Ovary (tissue), 3 donors: ENCODE data around the gene RRP15.

Experiments used
- EP300 ChIP-seq: sonication (generic); formaldehyde crosslinking; IDR thresholded peaks from one replicate; pipeline ENCODE4 v1.6.1; 2017; ENCODE audit warnings: antibody characterized with exemption
- POLR2A ChIP-seq: fragments of 450-650 bp; IDR thresholded peaks from one replicate; pipeline ENCODE4 v1.6.1; 2017; ENCODE audit warnings: antibody characterized with exemption, mild to moderate bottlenecking, moderate library complexity
- TF ChIP-seq, protein P1 (sequence below), 3 donors: fragments of 450-650 bp in 2 of 3; fragments of 200-600 bp in 1 of 3; IDR thresholded peaks; one replicate each; pipeline versions ENCODE4 v1.5.1 to v1.8.0; 2016 to 2022; ENCODE audit warnings: antibody characterized with exemption in 3 of 3, mild to moderate bottlenecking in 1 of 3
- donor health status: DM: no; HTN: no; CAD: no.

DNA sequence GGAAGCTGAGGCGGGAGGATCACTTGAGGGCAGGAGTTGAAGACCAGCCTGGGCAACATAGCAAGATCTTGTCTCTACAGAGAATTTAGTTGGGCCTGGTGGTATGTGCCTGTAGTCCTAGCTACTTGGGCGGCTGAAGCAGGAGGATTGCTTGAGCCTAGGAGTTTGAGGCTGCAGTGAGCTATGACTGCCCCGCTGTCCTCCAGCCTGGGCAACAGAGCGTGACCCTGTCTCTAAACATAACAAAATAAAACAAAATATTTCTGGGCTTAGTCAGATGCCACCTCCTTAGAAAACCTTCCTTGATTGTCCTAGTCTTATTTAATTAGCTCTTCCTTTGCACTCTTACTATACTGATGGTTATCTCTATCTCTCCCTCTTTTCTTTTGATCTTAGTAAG is 68.6 kb downstream of the RRP15 start:
- TF ChIP-seq, protein P1, sequence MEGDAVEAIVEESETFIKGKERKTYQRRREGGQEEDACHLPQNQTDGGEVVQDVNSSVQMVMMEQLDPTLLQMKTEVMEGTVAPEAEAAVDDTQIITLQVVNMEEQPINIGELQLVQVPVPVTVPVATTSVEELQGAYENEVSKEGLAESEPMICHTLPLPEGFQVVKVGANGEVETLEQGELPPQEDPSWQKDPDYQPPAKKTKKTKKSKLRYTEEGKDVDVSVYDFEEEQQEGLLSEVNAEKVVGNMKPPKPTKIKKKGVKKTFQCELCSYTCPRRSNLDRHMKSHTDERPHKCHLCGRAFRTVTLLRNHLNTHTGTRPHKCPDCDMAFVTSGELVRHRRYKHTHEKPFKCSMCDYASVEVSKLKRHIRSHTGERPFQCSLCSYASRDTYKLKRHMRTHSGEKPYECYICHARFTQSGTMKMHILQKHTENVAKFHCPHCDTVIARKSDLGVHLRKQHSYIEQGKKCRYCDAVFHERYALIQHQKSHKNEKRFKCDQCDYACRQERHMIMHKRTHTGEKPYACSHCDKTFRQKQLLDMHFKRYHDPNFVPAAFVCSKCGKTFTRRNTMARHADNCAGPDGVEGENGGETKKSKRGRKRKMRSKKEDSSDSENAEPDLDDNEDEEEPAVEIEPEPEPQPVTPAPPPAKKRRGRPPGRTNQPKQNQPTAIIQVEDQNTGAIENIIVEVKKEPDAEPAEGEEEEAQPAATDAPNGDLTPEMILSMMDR (IDR thresholded peaks at IDR 0.05) = no peak
- no peak for TF ChIP-seq EP300
- no peak for TF ChIP-seq POLR2A
